K562 (cell line): ENCODE data around the gene CARD9. TPM values are rescaled to one million over a fixed set of nuclear protein-coding genes. Genes with fewer than 3 reads are reported as not detected.
A peak's percentile ranks its signal among the peaks of the same experiment; 100 is the strongest.

Source experiments
- ARHGAP35 ChIP-seq: fragments of 450-650 bp; IDR thresholded peaks from 2 replicates; pipeline ENCODE4 v1.6.1; 2018; ENCODE audit not compliant: partially characterized antibody
- BRF1 ChIP-seq: IDR thresholded peaks from 3 replicates; pipeline ENCODE4 v1.6.1; 2011; ENCODE audit warnings: borderline replicate concordance, mild to moderate bottlenecking; ENCODE audit not compliant: insufficient read length; ENCODE audit errors: extremely low read depth
- DACH1 ChIP-seq: fragments of 450-650 bp; IDR thresholded peaks from 2 replicates; pipeline ENCODE4 v1.6.1; 2018; ENCODE audit not compliant: partially characterized antibody
- DEAF1 ChIP-seq: fragments of 450-650 bp; formaldehyde crosslinking; IDR thresholded peaks from 2 replicates; pipeline ENCODE4 v1.4.0; 2020; ENCODE audit warnings: mild to moderate bottlenecking, moderate library complexity
- ERF ChIP-seq: fragments of 450-650 bp; formaldehyde crosslinking; IDR thresholded peaks from 2 replicates; pipeline ENCODE4 v1.4.0; 2020; ENCODE audit warnings: mild to moderate bottlenecking, mixed read lengths
- EZH2 ChIP-seq: IDR thresholded peaks from 2 replicates; pipeline ENCODE4 v1.6.1; 2012; ENCODE audit warnings: low read depth, mild to moderate bottlenecking, inconsistent platforms, low read length, borderline replicate concordance
- FIP1L1 ChIP-seq: fragments of 200-400 bp; formaldehyde crosslinking; IDR thresholded peaks from 2 replicates; pipeline ENCODE4 v1.6.1; 2018; ENCODE audit warnings: mild to moderate bottlenecking, low read depth, low read length; ENCODE audit not compliant: poor library complexity, severe bottlenecking
- HEY1 ChIP-seq: fragments of 250-450 bp; sonication (Bioruptor Pico); IDR thresholded peaks from 2 replicates; pipeline ENCODE4 v1.5.0; 2020; ENCODE audit warnings: mild to moderate bottlenecking, moderate library complexity, borderline replicate concordance
- MCM2 ChIP-seq: fragments of 450-650 bp; IDR thresholded peaks from 2 replicates; pipeline ENCODE4 v1.6.1; 2017; ENCODE audit warnings: low read depth, mild to moderate bottlenecking
- POLR2AphosphoS5 ChIP-seq: IDR thresholded peaks from 2 replicates; pipeline ENCODE4 v1.6.1; 2011; ENCODE audit warnings: mild to moderate bottlenecking, low read depth, low read length, moderate library complexity; ENCODE audit not compliant: control insufficient read depth, insufficient read depth
- RBM15 ChIP-seq: fragments of 200-400 bp; formaldehyde crosslinking; IDR thresholded peaks from 2 replicates; pipeline ENCODE4 v1.6.1; 2018; ENCODE audit warnings: mild to moderate bottlenecking, low read length, moderate library complexity; ENCODE audit not compliant: insufficient read depth
- SAP30 ChIP-seq: fragments of 200-600 bp; sonication (generic); IDR thresholded peaks from 2 replicates; pipeline ENCODE4 v1.6.1; 2012; ENCODE audit warnings: borderline replicate concordance, low read depth, mild to moderate bottlenecking, moderate library complexity, low read length, control low read depth, inconsistent platforms; ENCODE audit not compliant: insufficient read depth, poor library complexity, severe bottlenecking
- SPI1 ChIP-seq: IDR thresholded peaks from 2 replicates; pipeline ENCODE4 v1.6.1; 2011; ENCODE audit warnings: low read depth, low read length, control low read depth, borderline replicate concordance
- TAF15 ChIP-seq: fragments of 200-400 bp; formaldehyde crosslinking; IDR thresholded peaks from 2 replicates; pipeline ENCODE4 v1.6.1; 2017; ENCODE audit warnings: mild to moderate bottlenecking, low read depth, low read length, moderate library complexity
- TAF7 ChIP-seq: fragments of 450-650 bp; IDR thresholded peaks from 2 replicates; pipeline ENCODE4 v1.6.1; 2016; ENCODE audit warnings: missing genetic modification characterization, missing compliant biosample characterization
- TAL1 ChIP-seq: fragments of 450-650 bp; IDR thresholded peaks from 2 replicates; pipeline ENCODE4 v1.6.1; 2016; ENCODE audit warnings: mild to moderate bottlenecking
- UBTF ChIP-seq, 2 experiments: IDR thresholded peaks; 2 replicates each; pipeline ENCODE4 v1.6.1; 2012; ENCODE audit warnings: improper control_type of control experiment in 2 of 2, low read depth in 2 of 2, low read length in 2 of 2, borderline replicate concordance in 1 of 2
- ZBTB26 ChIP-seq: fragments of 450-650 bp; formaldehyde crosslinking; IDR thresholded peaks from 2 replicates; pipeline ENCODE4 v1.4.0; 2022; ENCODE audit warnings: missing genetic modification characterization
- ZC3H8 ChIP-seq: fragments of 450-650 bp; IDR thresholded peaks from 2 replicates; pipeline ENCODE4 v1.6.1; 2017
- ZFP36 ChIP-seq: fragments of 150-350 bp; IDR thresholded peaks from 2 replicates; pipeline ENCODE4 v1.6.1; 2018; ENCODE audit warnings: low read length, low read depth; ENCODE audit not compliant: partially characterized antibody
- ZFX ChIP-seq: sonication (generic); formaldehyde crosslinking; IDR thresholded peaks from 2 replicates; pipeline ENCODE4 v1.8.0; 2022; ENCODE audit warnings: mild to moderate bottlenecking, missing genetic modification reagents, moderate library complexity
- polyA plus RNA-seq, 8 experiments: library from polyadenylated mRNA; depleted of rRNA in 4 of 8; stranded (reverse) in 5 of 8; unstranded in 3 of 8; fragments of >200 nt; fragmentation: Nextera tagmentation in 2 of 8; fragmentation: Illumina TruSeq in 1 of 8; extraction: Ambion mirVana in 2 of 8; extraction: Trizol in 1 of 8; gene quantifications; 2 replicates each; pipeline versions ENCODE4 v1.2.1 to v1.2.3, GENCODE V29; 2011 to 2014; ENCODE audit warnings: inconsistent platforms in 1 of 8, missing spikeins in 1 of 8
- total RNA-seq, 7 experiments: library from RNA; depleted of rRNA in 6 of 7; stranded (reverse); fragments of >200 nt in 6 of 7; fragmentation: Illumina TruSeq in 2 of 7; extraction: Trizol in 2 of 7; gene quantifications; 2 replicates each; pipeline versions ENCODE4 v1.2.1 to v1.2.3, GENCODE V29; 2011 to 2021; ENCODE audit warnings: low replicate concordance in 1 of 7

Gene CARD9
- total and polyA plus RNA-seq, 9 of the 15 experiments (the other 6 are each of a cell fraction or from before 2014, with no cell fraction given) = 1.7 to 53.0 (median 9.7) TPM

DNA sequence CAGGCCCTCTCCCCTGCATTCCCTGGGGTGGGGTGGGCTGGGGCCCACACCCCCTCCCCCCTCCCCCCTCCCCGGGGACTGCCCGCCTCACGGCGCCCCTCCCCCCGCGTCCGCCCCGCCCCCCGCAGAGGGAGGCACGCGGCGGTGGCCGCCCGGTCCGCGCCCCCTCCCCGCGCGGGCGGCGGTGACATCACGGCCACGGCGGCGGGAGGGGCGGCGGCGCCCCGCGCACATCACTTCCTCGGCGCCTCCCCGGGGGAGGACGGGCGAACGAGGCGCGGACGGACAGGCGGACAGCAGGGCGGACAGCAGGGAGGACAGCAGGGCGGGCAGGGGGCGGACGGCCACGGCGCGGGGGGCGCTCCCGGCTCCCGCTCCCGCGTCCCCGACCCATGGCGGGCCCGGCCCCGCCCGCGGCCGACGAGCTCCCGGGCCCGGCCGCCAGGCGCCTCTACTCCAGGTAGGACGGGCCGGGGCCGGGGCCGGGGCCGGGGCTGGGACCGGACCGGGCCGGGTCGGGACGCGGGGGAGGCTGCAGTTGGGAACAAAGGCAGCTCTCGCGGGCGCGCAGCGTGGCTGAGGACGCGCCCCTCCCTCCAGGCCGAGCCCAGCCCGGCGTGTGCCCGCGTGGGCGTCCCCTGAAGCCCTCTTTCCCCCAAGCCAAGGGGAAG lies 46.0 kb downstream of the CARD9 start, which contains the start of gene GPSM1 (continued):
- no peak for TF ChIP-seq ARHGAP35
- no peak for TF ChIP-seq RBM15
- TF ChIP-seq UBTF (IDR thresholded peaks at IDR 0.05; ENCODE audit: borderline replicate concordance in 1 of 2, low read depth in 2 of 2, low read length in 2 of 2) = 0 out of 4 replicates have a peak, but pooled peaks of 1 of the 2 experiments have one; percentile 34
- TF ChIP-seq ZC3H8 = no peak
- TF ChIP-seq EZH2 = no peak
- TF ChIP-seq TAF15 = no peak
- TF ChIP-seq TAL1 = no peak
- no peak for TF ChIP-seq HEY1 (CRISPR knock-in tag)
- TF ChIP-seq BRF1 = no peak
- TF ChIP-seq SAP30 = no peak
- no peak for TF ChIP-seq TAF7 (tag)
- no peak for TF ChIP-seq ZFP36
- peak; percentile 82; the same call in 1 of the 2 replicates for TF ChIP-seq ERF (CRISPR knock-in tag)
- no peak for TF ChIP-seq ZBTB26
- peak; percentile 53 for TF ChIP-seq ZFX
- TF ChIP-seq POLR2AphosphoS5 = 0 out of 2 replicates have a peak, but pooled peaks have one; percentile 26
- no peak for TF ChIP-seq DACH1
- TF ChIP-seq FIP1L1 = no peak
- TF ChIP-seq MCM2 = no peak
- no peak for TF ChIP-seq DEAF1 (CRISPR knock-in tag)
- peak; percentile 39; the same call in 1 of the 2 replicates for TF ChIP-seq SPI1
